ENCODE data around the gene NTSR1.

NTSR1 gene

DNA sequence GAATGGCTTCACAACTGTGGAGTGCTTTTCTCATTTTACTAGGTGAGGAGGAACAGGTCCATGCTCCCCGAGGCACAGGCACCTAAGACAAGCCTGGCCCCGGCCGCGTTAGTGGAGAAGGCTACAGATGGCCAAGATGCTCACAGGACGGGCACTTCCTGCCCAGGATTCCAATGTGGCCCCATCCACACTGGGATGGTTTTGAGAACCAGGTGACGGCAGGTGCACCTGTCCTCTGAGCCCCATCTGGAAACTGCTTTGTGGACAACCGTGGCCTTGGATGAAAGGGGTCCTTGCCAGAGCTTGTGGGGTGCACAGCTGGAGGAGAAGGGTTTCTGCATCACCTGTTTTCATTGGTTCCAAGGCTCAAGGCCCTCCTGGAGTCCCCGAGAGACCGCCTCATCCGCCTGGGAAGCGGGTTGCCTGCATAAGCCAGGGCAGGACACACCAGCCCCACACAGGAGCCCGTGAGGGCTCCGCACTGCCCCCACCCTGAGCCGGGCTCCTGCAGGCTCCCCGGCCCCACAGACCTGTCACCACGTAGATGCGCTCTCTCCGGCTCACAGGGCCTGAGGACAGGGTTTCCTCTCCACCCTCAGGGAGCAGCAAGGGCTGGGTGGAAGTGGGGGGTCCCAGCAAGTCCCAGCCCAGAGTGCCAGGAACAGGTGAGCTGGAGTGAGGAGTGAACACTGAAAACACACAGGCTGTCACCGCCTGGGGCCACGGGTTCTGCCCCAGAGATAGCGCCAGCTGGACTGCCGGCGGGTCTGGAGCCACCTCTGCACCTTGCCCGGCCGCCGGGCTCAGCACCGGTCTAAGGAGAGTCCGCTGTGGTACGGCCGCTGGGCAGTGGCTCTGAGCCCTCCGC is 18.3 kb downstream of the NTSR1 start:
- DNase-seq, result no peak

DNA sequence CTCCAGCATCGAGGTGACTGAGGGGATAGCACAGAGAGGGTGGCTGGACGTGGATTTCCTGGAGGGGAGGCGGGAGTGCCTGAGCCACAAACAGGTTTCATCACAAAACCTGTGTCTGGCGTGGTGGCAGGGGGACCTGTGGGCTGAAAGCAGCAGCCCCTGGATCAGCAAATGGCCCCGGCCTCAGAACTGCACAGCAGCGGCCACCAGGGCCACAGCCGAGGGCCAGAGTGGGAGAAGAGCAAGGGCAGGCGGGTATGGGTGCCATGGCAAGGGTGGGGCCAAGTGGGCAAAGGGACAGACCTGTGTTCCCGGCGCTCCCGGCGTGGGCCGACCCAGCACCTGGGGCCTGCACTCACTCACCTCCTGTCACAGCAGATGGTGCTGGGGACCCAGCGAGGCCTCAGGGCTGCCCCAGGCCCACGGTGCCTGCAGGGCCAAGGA is 19.0 kb downstream of the NTSR1 start:
- DNase-seq, result no peak

DNA sequence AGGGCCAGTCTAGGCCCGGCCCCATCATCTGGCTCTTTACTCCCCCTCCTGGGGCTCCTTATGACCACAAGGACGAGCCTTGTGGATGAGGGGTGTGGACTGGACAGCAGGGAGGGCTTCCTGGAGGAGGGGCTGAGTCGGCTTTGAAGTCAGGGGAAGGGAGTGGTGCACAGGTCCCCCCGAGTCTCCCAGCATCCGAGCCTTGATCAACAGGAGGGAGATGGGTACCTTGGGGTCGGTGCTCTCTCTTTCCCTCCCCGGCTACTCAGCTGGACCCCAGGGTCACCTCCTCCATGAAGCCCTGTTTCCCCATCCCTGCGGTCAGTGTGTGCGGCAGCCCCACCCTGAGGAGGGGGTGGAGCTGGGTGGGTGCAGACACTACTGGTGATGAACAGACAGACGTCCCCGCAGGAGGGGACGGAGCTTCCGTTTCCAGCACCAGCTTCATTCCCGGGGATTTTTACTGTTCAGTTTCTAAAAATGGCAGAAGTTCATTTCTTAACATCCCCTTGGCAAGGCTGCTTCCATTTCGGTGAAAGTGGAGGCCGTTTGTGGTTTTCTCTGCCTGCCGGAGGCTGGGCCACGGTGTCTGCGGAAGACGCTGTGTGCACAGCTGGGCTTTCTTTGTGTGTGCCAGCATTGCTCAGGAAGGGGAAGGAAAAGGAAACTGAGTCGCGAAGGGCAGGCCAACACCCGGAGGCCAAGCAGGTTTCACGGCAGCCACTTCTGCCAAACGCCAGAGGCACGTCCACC is 19.6 kb downstream of the NTSR1 start:
- no peak for DNase-seq

DNA sequence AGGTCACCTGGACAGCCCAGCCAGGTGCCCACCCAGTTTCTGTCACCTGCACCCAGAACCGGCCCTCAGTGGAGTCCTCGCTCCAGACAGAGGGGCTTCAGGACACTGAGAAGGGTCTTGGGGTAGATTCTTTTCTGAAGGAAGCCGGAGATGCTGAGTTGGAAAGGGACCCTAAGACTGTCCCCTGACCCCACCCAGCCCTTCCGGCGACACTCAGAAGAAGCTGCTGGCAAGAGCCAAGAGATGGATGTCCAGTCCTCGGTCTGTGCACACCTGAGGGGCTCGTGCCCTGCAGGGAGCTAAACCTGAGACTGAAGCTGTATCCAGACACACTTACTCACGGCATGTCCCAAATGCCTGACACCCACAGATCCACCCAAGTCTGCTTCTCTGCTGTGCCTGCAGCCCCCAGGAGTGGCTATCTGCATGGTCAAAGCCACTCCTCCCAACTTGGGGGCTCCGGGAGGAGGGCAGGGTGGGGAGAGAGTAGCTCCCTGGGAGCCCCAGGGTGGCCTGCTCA is 20.2 kb downstream of the NTSR1 start:
- DNase-seq, result no peak

DNA sequence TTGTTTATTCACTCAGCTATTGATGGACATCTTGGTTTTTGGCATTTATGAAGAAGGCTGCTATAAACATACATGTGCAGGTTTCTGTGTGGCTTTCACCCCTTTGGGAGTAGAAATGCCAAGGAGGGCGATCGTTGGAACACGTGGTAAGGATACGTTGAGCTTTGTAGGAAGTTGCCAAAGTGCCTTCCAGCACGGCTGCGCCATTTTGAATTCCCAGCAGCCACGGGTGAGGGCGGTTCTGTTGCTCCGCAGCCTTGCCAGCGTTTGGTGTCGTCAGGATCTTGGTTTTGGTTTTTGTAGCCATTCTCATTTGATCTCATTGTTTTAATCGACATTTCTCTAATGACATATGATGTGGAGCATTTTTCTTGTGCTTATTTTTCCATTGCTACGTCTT is 21.8 kb downstream of the NTSR1 start:
- DNase-seq, result no peak

DNA sequence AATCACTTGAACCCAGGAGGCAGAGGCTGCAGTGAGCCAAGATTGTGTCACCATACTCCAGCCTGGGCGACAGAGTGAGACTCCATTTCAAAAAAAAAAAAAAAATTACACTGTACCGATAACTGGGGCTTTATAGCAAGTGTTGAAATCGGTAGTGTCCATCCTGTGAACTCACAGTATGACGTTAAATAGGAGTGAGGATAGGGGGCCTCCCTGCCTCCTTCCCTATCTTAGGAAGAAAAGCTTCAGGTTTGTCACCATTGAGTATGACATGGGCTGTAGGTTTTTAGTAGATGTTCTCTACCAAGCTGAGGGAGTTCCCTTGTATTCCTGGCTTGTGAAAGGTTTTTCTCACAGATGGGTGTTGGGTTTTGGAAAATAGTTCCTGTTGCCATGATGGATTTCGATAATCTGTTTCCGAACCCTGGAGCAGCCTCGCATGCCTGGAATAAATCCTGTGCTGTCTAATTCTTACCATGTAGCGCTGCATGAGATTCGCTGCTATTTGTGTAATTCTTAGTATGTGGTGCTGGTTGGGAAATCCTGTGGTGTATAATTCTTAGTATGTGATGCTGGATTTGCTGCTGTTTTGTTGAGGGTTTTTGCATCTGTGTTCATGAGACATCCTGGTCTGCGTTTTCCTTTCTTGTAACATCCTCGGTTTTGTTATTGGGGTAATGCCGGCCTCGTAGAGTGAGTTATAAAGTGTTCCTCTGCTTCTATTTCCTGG is 23.6 kb downstream of the NTSR1 start:
- DNase-seq, result no peak

DNA sequence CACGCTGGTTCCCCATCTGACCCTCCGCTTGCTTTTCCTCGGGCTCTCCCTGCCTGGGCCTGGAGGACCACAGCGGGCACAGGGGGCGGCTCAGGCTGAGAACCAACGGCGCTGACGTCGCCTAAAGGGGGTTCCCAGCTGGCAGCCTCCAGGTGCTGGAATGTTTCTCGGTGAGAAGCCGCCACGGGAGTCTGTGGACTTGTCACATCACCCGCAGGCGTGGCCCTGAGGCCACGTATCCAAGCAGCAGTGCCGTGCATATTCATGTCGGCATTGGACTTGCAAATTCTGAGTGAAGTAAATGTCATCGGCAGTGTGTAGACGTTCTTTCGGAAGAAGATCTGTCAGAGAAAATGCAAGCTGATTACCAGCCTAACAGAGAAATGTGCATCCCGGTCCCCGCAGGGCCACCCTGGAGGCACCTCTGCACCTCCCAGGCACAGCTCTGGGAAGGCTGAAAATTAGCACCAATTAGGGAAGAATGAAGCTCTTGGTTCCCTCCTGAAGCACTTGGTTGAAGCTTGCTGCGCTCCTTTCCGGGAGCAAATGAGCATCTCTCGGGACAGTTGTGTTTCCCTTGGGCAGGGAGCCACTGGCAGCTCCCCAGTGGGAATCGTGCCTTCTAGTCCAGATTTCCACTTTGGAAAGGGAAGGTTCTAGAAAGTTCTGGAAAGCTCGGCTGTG is 24.3 kb downstream of the NTSR1 start:
- DNase-seq, result no peak

DNA sequence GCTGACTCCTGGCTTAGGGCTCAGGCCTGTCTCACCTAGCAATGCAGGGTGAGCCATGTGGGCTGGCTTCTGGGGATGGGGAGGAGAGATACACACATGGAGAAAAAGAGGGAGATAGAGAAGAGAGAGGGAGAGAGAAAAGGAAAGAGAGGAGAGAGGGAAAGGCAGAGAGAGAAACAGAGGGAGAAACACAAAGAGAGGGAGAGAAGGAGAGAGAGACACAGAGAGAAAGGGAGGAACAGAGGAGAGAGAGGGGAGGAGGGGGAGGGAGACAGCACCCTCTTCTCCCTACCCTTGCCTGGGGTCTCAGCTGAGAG is 24.8 kb downstream of the NTSR1 start:
- no peak for DNase-seq

DNA sequence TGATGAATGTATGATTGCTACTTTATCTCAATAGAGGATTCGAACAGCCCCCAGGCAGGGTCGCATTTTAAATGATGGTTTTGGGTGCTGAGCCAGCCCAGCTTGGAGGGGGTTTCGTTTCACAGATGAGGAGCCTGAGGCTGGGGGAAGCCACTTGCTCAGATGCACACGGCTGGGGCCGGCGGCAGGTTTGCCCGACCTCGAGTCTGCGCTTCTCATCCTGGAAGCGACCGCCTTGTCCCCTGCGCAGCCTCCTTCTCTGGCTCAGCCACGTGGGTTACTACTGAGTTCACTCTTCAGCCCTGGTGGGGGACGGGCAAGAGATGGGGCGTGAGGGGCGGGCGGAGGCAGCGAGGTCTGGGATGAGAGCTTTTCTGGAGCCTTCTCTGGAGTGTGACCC is 25.3 kb downstream of the NTSR1 start:
- no peak for DNase-seq

DNA sequence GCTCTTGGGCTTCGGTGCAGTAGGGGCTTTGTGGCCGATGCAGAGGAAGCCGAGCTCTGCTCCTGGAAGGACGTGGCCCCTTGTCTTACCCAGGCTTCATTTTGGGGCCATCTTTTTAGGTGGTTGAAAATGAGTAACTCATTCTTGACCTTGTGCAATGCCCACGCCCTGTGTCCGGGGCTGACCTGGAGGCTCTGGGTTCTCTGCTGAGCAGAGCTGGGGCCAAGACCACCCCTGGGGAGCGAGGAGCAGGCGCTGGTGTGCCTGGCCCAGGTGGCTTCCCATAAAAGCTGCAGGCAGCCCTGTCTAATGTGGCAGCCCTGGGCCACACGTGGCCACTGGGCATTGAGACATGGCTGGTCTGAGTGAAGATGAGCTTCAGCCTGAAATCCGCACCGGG is 25.7 kb downstream of the NTSR1 start:
- DNase-seq, result no peak

DNA sequence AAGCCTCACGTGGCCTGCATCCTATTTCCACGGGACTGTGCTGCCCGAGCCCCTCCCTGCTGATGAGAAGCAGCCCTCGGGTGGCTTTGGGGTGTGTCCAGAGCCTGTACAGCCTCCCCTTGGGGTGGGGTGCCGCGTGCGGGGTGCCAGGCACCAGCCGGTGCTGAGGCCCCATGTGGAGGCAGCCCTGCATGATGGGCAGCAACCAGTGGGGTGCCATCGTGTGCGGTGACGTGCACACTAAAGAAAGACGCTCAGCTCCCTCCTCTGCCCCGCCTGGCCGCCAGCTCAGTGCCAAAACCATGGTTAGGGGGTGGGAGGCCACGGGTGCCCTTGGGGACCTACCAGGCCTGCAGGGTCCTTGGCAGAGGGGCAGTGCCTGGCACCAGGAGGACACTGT is 26.2 kb downstream of the NTSR1 start:
- DNase-seq, result no peak

DNA sequence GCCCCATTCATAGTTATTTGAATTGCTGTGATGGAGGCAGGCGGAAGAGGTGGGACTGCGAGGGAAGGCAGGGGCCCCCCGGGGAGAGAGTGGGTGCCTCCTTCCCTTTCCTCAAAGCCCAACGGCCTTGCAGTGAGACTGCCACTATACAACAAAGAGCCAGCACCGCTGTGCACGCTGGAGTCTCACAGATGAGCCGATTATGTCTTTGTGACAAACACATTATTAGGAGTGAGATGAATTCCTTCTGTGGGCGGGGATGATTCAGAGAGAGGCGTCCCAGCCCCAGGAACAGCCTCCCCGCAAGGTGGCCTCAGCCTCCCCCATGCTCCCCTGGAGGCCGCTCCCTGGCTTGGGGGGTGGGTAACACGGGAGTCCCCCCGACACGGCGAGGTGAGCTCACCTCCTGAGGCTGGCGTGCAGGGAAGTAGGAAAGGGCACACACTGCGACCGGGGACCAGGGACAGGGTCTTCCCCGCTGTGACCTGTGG is 26.7 kb downstream of the NTSR1 start:
- DNase-seq, result no peak

DNA sequence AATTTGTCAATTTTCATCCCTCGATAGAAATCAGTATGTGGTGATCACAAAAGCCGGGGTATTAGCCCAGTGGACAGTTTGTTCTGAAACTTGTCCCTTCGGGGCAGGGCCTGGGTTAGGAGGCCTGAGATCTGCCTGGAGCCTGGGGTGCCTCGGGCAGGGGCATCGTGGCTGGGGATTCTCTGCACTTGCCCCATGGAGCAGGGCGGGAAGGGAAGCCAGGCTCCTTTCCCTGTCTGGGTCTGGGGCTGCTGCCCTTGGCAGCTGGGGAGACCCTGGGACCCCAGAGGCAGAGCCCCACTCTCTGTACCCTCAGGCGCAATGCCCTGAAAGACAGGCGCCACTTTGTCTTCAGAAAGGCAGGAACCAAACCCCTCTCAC is 27.4 kb downstream of the NTSR1 start:
- DNase-seq, result no peak

DNA sequence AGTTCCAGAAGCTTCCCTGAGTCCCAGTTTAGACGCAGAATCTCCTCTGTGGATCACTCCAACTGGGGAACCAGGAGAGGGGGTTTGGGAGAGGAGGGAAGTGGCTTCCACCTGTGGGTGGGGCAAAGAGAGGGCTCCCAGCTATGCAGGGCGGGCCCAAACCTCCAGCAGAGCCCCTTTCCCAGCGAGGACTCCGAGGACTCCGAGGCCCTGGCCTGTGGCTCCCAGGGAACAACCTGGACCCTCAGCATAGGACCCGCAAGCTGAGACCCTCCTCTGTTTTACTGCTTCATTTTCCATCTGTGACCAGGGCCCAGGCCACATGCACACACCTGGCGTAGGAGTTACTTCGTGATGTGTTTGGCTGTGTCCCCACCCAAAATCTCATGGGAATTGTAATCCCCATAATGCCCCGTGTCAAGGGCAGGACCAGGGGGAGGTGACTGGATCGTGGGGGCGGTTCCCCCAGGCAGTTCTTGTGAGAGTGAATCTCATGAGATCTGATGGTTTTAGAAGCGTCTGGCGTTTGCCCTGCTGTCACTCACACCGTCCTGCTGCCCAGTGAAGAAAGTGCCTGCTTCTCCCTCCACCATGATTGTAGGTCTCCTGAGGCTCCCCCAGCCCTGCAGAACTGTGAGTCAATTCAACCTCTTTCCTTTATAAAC is 27.9 kb downstream of the NTSR1 start:
- DNase-seq, result no peak

DNA sequence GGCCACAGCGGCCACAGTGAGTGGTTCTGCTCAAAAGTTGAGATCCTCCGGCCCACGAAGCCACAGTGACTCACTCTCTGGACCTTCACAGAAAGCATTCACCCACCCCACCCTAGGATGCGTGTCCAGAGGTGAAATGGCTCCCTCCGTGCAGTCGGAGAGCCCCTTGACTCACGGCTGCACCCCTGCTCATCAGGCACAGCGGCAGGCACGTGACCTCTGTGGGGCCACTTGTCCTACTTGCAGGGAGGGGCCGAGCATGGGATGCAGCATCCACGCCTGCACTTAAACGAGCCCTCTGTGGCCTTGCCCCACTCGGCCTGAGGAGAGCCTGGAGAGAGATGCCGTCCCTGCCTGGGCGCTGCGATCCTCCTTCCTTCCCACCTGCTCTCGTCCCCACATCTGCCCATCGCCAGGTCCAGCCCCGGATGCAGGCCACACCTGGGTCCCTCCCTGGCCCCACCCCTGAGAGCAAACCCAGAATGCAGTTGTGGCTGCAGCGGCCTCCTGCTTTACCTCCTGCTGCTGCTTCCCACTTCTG is 28.7 kb downstream of the NTSR1 start:
- no peak for DNase-seq

DNA sequence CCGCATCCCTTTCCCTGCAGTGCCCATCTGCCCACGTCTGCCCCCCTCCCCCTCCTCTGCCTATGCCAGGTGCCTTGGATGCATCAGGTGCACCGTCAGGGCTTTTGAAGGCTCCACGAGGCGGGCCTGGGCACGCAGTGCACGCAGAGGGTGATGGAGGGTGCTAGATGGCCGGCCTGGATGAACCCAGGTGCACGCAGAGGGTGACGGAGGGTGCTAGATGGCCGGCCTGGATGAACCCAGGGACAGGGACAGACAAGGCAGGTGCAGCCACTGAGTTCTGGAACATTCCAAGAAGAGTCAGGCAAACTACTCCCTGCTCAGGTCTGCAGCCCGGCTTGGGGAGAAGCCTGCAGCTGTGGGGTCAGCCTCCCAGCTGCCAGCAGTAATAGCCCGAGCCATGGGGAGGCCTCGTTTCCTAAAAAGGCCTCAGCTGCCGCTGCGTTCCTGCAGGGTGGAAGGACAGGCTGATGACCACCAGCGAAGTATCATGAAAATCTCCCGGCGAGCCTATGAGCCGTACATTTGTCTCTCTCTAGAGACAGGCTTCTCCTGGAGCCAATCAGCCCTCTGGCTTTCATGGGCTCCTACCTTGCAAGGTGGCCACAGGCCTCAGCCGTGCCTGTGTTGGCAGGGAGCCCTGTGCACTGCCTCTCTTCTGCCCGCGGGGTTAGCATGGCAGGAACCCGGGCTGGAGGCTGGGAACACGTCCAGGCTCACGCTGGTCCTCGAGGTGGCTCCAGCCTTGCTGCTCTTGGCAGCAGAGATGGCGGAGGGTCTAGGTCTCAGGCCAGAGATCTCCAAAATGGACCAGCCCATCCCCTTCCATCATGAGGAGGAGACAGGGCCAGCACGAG is 29.6 kb downstream of the NTSR1 start:
- no peak for DNase-seq

DNA sequence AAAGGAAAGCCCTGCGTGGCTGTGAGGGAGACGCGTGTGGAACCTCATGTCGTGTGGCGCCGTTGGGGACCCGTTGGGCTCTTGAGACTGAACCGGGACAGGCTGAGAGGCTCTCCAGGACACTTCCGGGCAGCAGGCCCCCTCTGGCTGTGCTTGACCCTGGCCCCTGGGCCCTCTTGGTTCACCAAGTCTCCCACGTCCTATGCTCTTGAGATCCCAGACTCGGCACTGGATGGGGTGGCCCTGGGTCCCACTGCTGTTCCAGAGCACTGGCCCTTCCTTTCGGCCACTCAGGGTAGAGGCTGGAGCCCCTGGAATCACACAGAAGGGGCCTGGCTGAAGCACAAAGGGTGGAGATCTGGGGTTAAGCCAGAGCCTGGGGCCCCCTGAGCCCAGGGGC is 30.4 kb downstream of the NTSR1 start:
- no peak for DNase-seq

DNA sequence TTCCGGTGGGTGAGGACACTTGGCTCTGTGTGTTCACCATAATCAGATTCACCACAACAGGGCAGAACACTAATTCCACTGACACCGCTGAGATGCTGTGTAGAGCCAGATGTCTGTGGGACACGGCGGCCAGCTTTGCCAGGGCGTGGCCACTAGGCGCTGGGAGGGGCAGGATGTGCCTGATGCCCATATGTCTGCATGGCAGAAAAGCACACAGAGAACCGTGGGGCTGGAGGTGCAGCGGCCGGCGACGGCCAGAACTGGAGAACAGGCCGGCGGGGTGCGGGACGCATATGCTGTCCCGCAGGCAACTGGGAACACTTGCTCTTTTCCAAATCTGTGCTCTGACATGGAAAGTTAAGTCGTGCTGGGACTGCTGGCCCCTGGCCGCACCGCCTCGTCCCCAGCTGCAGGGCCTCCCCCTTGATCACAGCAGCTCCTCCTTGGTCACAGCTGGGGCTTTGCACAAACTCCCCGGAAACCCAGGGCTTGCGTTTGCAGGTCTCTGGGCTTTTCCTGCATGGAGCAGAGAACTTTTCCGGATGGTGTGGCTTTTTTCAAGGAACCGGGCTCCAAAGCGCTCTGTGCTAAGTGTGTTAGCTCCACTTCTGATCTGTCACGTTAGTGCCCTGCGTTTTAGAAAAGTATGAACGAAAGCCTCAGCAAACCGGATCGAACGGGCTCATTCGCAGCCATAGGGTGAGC is 31.1 kb downstream of the NTSR1 start:
- peak; percentile 48 for DNase-seq

DNA sequence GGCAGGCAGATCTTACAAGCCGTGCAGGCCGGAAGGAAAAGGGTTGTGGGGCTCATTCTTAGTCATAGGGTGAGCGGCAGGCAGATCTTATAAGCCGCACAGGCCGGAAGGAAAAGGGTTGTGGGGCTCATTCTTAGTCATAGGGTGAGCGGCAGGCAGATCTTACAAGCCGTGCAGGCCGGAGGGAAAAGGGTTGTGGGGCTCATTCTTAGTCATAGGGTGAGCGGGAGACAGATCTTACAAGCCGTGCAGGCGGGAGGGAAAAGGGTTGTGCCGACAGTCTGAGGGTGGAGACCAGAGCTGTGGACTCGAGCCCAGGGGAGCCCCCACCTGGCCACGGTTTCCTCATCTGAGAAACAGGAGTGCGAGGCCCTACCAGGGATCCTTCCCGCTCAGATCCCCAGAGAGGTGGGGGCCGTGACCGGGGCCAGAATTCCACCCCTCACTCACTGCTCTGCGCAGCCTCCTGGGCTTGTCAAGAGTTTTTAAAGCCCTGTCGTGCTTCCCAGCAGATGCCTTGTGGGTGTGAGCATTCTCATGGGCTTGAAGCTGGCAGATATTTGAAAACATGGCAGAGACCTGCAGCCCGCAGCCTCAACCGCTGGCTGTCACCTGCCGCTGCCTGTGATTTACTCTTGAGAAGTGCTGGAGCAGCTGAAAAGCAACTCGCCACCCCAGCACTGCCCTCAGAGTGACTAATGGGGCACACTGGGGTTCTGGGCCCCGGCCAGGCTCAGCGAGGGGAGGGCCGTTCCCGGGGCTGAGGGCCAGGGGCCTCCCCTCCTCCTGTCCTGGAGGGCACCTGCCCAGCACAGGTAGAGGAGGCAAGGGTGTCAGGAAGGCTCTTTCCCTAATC is 31.9 kb downstream of the NTSR1 start:
- peak; percentile 77 for DNase-seq

Data from activated CD4-positive, alpha-beta T cell treated with anti-CD3 and anti-CD28 coated beads, Interleukin-2, amount 50 U/mL, for 1 hour (primary cell).